Measurements from ENCODE around the gene DGAT2. TPM values are rescaled to one million over a fixed set of nuclear protein-coding genes. Genes with fewer than 3 reads are reported as not detected.

Gene DGAT2
- total RNA-seq, 1 donor from 2014 or later = 1.4 TPM

DNA sequence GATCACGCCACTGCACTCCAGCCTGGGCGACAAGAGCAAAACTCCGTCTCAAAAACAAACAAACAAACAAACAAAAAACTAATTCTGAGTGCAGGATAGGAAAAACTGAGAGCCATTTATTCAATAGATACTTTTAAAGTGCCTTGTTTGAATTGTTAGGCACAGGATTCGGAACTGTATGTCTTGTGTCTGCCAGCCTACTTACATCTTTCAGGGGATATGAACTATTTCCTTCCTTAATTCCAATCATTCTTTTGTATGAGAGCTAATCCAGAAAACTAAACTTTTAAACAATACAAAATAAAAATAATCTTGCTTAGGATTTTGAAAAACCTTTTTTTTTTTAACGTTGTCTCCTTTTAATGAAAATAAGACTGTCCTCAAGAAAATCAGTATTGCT, 59.0 kb downstream of the DGAT2 start:
- H3K4me3 Mint-ChIP-seq (ENCODE audit: low read depth) = no peak overlapping the region
- H3K36me3 Mint-ChIP-seq (ENCODE audit: insufficient read depth) = no peaks in the 10 kb centered on the region
- H3K27me3 Mint-ChIP-seq = no peaks in the 10 kb centered on the region
- TF ChIP-seq, protein P1, sequence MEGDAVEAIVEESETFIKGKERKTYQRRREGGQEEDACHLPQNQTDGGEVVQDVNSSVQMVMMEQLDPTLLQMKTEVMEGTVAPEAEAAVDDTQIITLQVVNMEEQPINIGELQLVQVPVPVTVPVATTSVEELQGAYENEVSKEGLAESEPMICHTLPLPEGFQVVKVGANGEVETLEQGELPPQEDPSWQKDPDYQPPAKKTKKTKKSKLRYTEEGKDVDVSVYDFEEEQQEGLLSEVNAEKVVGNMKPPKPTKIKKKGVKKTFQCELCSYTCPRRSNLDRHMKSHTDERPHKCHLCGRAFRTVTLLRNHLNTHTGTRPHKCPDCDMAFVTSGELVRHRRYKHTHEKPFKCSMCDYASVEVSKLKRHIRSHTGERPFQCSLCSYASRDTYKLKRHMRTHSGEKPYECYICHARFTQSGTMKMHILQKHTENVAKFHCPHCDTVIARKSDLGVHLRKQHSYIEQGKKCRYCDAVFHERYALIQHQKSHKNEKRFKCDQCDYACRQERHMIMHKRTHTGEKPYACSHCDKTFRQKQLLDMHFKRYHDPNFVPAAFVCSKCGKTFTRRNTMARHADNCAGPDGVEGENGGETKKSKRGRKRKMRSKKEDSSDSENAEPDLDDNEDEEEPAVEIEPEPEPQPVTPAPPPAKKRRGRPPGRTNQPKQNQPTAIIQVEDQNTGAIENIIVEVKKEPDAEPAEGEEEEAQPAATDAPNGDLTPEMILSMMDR (IDR thresholded peaks at IDR 0.05; ENCODE audit: unreplicated experiment) = no peak
- no peak overlapping the region for H3K27ac Mint-ChIP-seq
- H3K4me1 Mint-ChIP-seq (ENCODE audit: low read depth) = peaks cover 6% of the 10 kb centered on the region
- DNase-seq (ENCODE audit: low spot score, unreplicated experiment) = no peak
- no peaks in the 10 kb centered on the region for H3K9me3 Mint-ChIP-seq (ENCODE audit: low read depth)

GRCh38 chr11:75831915-75832502, 63.4 kb downstream of the DGAT2 start:
- Mint-ChIP-seq H3K27ac (no peak overlapping the region), H3K4me3 (ENCODE audit: low read depth) (no peak overlapping the region), H3K9me3 (ENCODE audit: low read depth) (peaks cover 3% of the 10 kb centered on the region), H3K4me1 (ENCODE audit: low read depth) (no peaks in the 10 kb centered on the region), H3K27me3 (no peaks in the 10 kb centered on the region), H3K36me3 (ENCODE audit: insufficient read depth) (peaks cover 7% of the 10 kb centered on the region)
- TF ChIP-seq, protein P1 (IDR thresholded peaks at IDR 0.05; ENCODE audit: unreplicated experiment) = no peak
- no peak for DNase-seq (ENCODE audit: low spot score, unreplicated experiment)

DNA sequence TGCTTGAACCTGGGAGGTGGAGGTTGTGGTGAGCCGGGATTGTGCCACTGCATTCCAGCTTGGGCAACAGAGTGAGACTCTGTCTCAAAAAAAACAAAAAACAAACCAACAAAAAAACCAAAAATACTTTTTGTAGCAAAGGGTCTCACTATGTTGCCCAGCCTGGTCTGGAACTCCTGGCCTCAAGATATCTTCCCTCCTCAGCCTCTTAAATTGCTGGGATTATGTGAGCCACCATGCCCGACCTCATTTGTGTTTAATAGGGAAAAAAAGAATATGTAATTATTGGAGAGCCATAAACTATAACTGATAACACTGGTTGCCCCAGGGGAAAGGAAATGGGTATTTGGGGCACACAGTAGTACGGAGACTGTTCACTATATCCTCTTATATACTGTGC, 66.2 kb downstream of the DGAT2 start:
- H3K27me3 Mint-ChIP-seq = no peaks in the 10 kb centered on the region
- TF ChIP-seq, protein P1 (IDR thresholded peaks at IDR 0.05; ENCODE audit: unreplicated experiment) = no peak
- peaks cover 3% of the 10 kb centered on the region for H3K9me3 Mint-ChIP-seq (ENCODE audit: low read depth)
- peaks cover 7% of the 10 kb centered on the region for H3K36me3 Mint-ChIP-seq (ENCODE audit: insufficient read depth)
- DNase-seq (ENCODE audit: low spot score, unreplicated experiment) = no peak
- no peak overlapping the region for H3K4me3 Mint-ChIP-seq (ENCODE audit: low read depth)
- peaks cover 6% of the 10 kb centered on the region for H3K4me1 Mint-ChIP-seq (ENCODE audit: low read depth)
- H3K27ac Mint-ChIP-seq = no peak overlapping the region

DNA sequence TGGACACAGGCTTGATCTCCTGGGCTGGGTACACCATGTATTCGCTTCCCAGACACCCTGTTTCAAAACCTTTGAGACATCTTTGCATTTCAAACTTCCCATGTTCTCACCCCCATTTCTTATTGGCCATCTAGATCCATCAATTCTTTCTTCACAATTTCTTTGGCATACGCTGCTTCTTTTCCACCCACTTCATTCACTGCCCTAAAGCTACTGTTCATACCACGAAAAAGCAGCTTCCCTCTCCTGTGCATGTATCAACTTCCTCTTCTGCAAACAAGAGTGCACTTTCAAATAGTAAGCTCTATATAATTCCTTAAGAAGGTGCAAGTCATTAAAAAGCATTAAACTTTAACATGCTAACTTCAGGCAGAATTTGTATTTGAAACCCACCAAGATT, 67.8 kb downstream of the DGAT2 start:
- Mint-ChIP-seq H3K27me3 (no peaks in the 10 kb centered on the region), H3K4me1 (ENCODE audit: low read depth) (peaks cover 17% of the 10 kb centered on the region), H3K4me3 (ENCODE audit: low read depth) (no peak overlapping the region), H3K27ac (no peak overlapping the region), H3K36me3 (ENCODE audit: insufficient read depth) (peaks cover 7% of the 10 kb centered on the region), H3K9me3 (ENCODE audit: low read depth) (peaks cover 3% of the 10 kb centered on the region)
- TF ChIP-seq, protein P1 (IDR thresholded peaks at IDR 0.05; ENCODE audit: unreplicated experiment) = no peak
- no peak for DNase-seq (ENCODE audit: low spot score, unreplicated experiment)

- Mint-ChIP-seq H3K9me3 (ENCODE audit: low read depth) (no peaks in the 10 kb centered on the region), H3K4me3 (ENCODE audit: low read depth) (no peak overlapping the region), H3K36me3 (ENCODE audit: insufficient read depth) (peaks cover 1% of the 10 kb centered on the region), H3K27me3 (no peaks in the 10 kb centered on the region), H3K4me1 (ENCODE audit: low read depth) (peaks cover 21% of the 10 kb centered on the region), H3K27ac (no peak overlapping the region)
- TF ChIP-seq, protein P1 (IDR thresholded peaks at IDR 0.05; ENCODE audit: unreplicated experiment) = no peak
- no peak for DNase-seq (ENCODE audit: low spot score, unreplicated experiment)
Measured at GRCh38 chr11:75839851-75840250, 71.3 kb downstream of the DGAT2 start.
